ENCODE data around the gene ZNF490.
"Not testable (repeated sequence)": the region's sequence is repeated elsewhere in the genome, so short reads cannot be mapped to it uniquely, and the experiment has no call there.

Gene ZNF490

DNA sequence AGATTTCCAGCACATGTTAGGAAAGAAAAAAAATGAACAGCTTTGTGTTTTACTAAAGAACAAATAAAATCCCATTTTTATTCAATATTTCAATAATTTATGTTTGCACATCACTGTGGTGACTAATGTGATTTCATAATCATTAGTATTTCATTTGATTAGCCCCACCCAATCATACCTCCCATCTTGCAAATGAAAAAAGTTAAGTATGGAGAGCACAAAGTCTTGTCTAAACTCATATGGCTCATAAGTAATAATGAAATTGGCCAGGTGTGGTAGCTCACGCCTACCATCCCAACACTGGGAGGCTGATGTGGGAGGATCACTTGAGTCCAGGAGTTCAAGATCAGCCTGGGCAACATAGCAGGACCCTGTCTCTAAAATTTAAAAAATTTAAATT is 3.8 kb downstream of the ZNF490 start:
- no peak overlapping the region for H3K9ac ChIP-seq (ENCODE audit: low read length)
- H3K4me3 ChIP-seq (ENCODE audit: low read length): no peak overlapping the region
- no peaks in the 10 kb centered on the region for H3K4me1 ChIP-seq (ENCODE audit: control insufficient read depth, insufficient read depth, low read length)
- peaks cover 2% of the 10 kb centered on the region for H3K36me3 ChIP-seq (ENCODE audit: control insufficient read depth, insufficient read depth, low read length)
- H3K27me3 ChIP-seq (ENCODE audit: control insufficient read depth, insufficient read depth, low read length): no peaks in the 10 kb centered on the region
- H3K27ac ChIP-seq (ENCODE audit: low read depth, low read length): no peak overlapping the region

- no peak overlapping the region for H3K4me3 ChIP-seq (ENCODE audit: low read length)
- H3K27ac ChIP-seq (ENCODE audit: low read depth, low read length): no peak overlapping the region
- H3K4me1 ChIP-seq (ENCODE audit: control insufficient read depth, insufficient read depth, low read length): no peaks in the 10 kb centered on the region
- peaks cover 4% of the 10 kb centered on the region for H3K36me3 ChIP-seq (ENCODE audit: control insufficient read depth, insufficient read depth, low read length)
- H3K27me3 ChIP-seq (ENCODE audit: control insufficient read depth, insufficient read depth, low read length): no peaks in the 10 kb centered on the region
- no peak overlapping the region for H3K9ac ChIP-seq (ENCODE audit: low read length)
Observed at GRCh38 chr19:12603714-12604113, 6.9 kb downstream of the ZNF490 start.

- H3K27ac ChIP-seq (ENCODE audit: low read depth, low read length): no peak overlapping the region
- H3K36me3 ChIP-seq (ENCODE audit: control insufficient read depth, insufficient read depth, low read length): peaks cover 5% of the 10 kb centered on the region
- H3K27me3 ChIP-seq (ENCODE audit: control insufficient read depth, insufficient read depth, low read length): no peaks in the 10 kb centered on the region
- H3K9ac ChIP-seq (ENCODE audit: low read length): no peak overlapping the region
- no peaks in the 10 kb centered on the region for H3K4me1 ChIP-seq (ENCODE audit: control insufficient read depth, insufficient read depth, low read length)
- no peak overlapping the region for H3K4me3 ChIP-seq (ENCODE audit: low read length)
Observed at GRCh38 chr19:12597594-12597993, 13.0 kb downstream of the ZNF490 start.

DNA sequence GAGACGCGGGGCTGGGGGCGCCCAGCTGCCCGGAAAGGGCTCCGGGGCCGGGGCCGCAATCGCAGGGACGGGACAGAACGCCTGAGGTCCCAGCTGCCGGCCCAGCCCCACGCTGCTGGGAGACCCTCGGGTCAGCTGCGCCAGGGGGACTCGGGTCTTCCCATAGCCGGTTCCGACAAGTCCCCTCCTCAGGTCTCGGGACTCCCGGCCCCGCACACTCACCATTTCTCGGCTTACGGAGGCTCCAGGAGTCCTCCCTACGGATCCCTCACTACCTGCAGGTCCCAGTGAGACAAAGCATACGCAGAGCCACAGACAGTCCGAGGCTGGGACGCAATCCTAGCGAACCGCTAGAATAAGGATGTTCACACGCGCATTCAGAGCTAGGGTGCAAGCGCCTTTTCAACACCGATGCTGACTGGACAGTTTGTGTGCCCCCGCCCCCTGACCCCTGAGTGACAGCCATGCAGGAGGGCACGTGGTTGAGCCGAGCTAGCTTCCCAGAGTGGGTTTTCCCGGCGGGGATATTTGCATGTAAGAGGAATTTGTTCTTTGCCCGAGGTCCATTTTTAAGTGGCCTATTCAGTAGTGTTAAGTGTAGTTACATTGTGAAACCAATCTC is 13.6 kb downstream of the ZNF490 start:
- no peak overlapping the region for H3K27ac ChIP-seq (ENCODE audit: low read depth, low read length)
- no peaks in the 10 kb centered on the region for H3K27me3 ChIP-seq (ENCODE audit: control insufficient read depth, insufficient read depth, low read length)
- H3K36me3 ChIP-seq (ENCODE audit: control insufficient read depth, insufficient read depth, low read length): peaks cover 5% of the 10 kb centered on the region
- H3K4me3 ChIP-seq (ENCODE audit: low read length): no peak overlapping the region
- no peaks in the 10 kb centered on the region for H3K4me1 ChIP-seq (ENCODE audit: control insufficient read depth, insufficient read depth, low read length)
- no peak overlapping the region for H3K9ac ChIP-seq (ENCODE audit: low read length)

DNA sequence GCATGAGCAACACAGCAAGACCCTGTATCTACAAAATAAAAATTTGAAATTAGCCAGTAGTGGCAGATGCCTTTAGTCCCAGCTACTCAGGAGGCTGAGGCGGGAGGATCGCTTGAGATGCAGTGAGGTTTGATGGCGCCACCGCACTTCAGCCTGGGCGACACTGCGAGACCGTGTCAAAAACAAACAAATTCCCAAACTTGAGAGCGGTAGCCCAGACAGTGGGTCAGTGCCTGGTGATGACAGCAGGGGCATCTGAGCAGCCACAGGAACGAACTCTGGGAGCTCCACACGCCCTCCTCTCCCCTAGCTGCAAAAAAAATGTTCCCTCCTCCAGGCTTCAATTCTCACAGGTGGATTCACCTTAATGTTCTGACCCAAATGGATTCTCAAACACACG is 14.1 kb downstream of the ZNF490 start:
- H3K36me3 ChIP-seq (ENCODE audit: control insufficient read depth, insufficient read depth, low read length): peaks cover 5% of the 10 kb centered on the region
- no peak overlapping the region for H3K9ac ChIP-seq (ENCODE audit: low read length)
- H3K4me3 ChIP-seq (ENCODE audit: low read length): no peak overlapping the region

DNA sequence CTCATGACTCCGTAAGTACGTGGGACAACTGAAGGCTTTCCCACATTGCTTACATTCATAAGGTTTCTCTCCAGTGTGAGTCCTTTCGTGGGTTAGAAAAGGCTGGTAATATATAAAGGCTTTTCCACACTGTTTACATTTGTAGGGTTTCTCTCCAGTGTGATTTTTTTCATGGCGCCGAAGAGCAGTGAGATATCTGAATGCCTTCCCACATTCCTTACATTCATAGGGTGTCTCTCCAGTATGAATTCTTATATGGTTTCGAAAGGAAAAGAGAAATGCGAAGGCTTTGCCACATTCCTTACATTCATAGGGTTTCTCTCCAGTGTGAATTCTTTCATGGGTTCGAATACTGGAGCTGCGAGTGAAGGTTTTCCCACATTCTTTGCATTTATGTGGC is 29.5 kb downstream of the ZNF490 start:
- no peak overlapping the region for H3K27ac ChIP-seq (ENCODE audit: low read depth, low read length)
- H3K4me3 ChIP-seq (ENCODE audit: low read length): no peak overlapping the region
- peaks cover 23% of the 10 kb centered on the region for H3K36me3 ChIP-seq (ENCODE audit: control insufficient read depth, insufficient read depth, low read length)
- H3K27me3 ChIP-seq (ENCODE audit: control insufficient read depth, insufficient read depth, low read length): no peaks in the 10 kb centered on the region
- H3K9ac ChIP-seq (ENCODE audit: low read length): no peak overlapping the region
- H3K4me1 ChIP-seq (ENCODE audit: control insufficient read depth, insufficient read depth, low read length): no peaks in the 10 kb centered on the region

More for the DNA sequence above, 14.1 kb downstream of the ZNF490 start:
- Histone ChIP-seq H3K27me3 (ENCODE audit: control insufficient read depth, insufficient read depth, low read length) (no peaks in the 10 kb centered on the region), H3K4me1 (ENCODE audit: control insufficient read depth, insufficient read depth, low read length) (no peaks in the 10 kb centered on the region), H3K27ac (ENCODE audit: low read depth, low read length) (no peak overlapping the region)

DNA sequence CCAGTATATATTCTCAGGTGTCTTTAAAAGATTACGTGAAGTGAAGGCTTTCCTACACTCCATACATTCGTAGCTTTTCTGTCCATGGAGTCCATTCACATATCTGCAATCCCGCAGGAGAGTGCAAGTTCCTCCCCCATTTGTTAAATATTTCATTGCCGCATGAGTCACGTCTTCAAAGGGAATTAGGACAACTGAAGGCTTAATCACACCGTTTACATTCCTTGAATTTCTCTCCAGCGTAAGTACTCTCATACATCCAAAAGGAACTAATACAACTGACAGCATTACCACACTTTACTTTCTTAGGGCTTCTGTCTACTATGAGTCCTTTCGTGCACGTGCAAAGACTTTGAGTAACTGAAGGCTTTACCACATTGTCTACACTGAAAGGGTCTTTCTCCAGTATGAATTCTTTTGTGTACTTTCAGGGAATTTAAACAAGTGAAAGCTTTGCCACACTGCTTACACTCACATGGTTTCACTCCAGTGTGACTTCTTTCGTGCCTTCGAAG is 30.4 kb downstream of the ZNF490 start:
- no peaks in the 10 kb centered on the region for H3K27me3 ChIP-seq (ENCODE audit: control insufficient read depth, insufficient read depth, low read length)
- peaks cover 23% of the 10 kb centered on the region for H3K36me3 ChIP-seq (ENCODE audit: control insufficient read depth, insufficient read depth, low read length)
- H3K4me3 ChIP-seq (ENCODE audit: low read length): no peak overlapping the region
- no peak overlapping the region for H3K9ac ChIP-seq (ENCODE audit: low read length)
- no peak overlapping the region for H3K27ac ChIP-seq (ENCODE audit: low read depth, low read length)
- no peaks in the 10 kb centered on the region for H3K4me1 ChIP-seq (ENCODE audit: control insufficient read depth, insufficient read depth, low read length)

DNA sequence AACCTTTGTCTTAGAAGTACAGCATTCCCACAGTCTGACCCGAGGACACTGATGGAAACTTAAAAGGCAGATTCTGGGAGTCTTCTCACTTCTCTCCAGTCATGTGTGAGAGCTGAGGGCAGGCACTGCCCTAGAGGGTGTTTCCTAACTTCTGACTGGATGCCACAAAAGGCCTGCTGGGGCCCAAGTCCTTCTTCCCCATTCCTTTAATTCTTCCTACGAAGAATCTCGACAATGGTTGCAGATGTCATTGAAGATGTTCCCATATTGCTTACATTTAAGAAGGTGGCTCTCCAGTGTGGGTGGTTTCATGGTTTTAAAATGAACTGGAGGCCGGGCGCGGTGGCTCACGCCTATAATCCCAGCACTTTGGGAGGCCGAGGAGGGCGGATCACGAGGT is 32.0 kb downstream of the ZNF490 start:
- H3K4me3 ChIP-seq (ENCODE audit: low read length): no peak overlapping the region
- no peaks in the 10 kb centered on the region for H3K4me1 ChIP-seq (ENCODE audit: control insufficient read depth, insufficient read depth, low read length)
- no peak overlapping the region for H3K9ac ChIP-seq (ENCODE audit: low read length)
- no peak overlapping the region for H3K27ac ChIP-seq (ENCODE audit: low read depth, low read length)
- H3K27me3 ChIP-seq (ENCODE audit: control insufficient read depth, insufficient read depth, low read length): no peaks in the 10 kb centered on the region
- H3K36me3 ChIP-seq (ENCODE audit: control insufficient read depth, insufficient read depth, low read length): peaks cover 23% of the 10 kb centered on the region

DNA sequence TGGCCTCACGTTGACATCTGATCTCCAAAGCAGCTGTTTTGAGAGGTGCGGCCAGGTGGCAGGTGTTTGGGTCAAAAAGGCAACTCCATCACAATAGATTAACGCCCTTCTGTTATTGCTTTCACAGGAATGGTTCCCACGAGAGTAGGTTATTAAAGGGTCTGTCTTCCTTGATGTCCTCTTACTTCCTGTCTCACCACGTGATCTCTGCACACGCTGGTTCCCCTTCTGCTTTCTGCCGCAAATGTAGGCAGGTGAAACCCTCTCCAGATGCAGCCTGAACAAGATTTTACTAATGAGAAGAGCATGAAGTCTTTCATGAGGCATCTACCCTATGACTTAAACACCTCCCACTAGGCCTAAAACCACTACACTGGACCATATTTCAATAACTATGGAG is 36.6 kb downstream of the ZNF490 start:
- H3K36me3 ChIP-seq (ENCODE audit: control insufficient read depth, insufficient read depth, low read length): no peaks in the 10 kb centered on the region
- no peak overlapping the region for H3K27ac ChIP-seq (ENCODE audit: low read depth, low read length)
- H3K27me3 ChIP-seq (ENCODE audit: control insufficient read depth, insufficient read depth, low read length): no peaks in the 10 kb centered on the region
- H3K4me1 ChIP-seq (ENCODE audit: control insufficient read depth, insufficient read depth, low read length): no peaks in the 10 kb centered on the region
- no peak overlapping the region for H3K9ac ChIP-seq (ENCODE audit: low read length)
- H3K4me3 ChIP-seq (ENCODE audit: low read length): no peak overlapping the region

- H3K27ac ChIP-seq (ENCODE audit: low read depth, low read length): no peak overlapping the region
- H3K27me3 ChIP-seq (ENCODE audit: control insufficient read depth, insufficient read depth, low read length): no peaks in the 10 kb centered on the region
- no peak overlapping the region for H3K9ac ChIP-seq (ENCODE audit: low read length)
- H3K4me3 ChIP-seq (ENCODE audit: low read length): no peak overlapping the region
- H3K36me3 ChIP-seq (ENCODE audit: control insufficient read depth, insufficient read depth, low read length): no peaks in the 10 kb centered on the region
- no peaks in the 10 kb centered on the region for H3K4me1 ChIP-seq (ENCODE audit: control insufficient read depth, insufficient read depth, low read length)
Observed at GRCh38 chr19:12567951-12568350, 42.7 kb downstream of the ZNF490 start.

DNA sequence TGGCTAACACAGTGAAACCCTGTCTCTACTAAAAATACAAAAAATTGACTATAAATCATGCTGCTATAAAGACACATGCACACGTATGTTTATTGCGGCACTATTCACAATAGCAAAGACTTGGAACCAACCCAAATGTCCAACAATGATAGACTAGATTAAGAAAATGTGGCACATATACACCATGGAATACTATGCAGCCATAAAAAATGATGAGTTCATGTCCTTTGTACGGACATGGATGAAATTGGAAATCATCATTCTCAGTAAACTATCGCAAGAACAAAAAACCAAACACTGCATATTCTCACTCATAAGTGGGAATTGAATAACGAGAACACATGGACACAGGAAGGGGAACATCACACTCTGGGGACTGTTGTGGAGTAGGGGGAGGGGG is 44.2 kb downstream of the ZNF490 start:
- H3K4me1 ChIP-seq (ENCODE audit: control insufficient read depth, insufficient read depth, low read length); H3K27ac ChIP-seq (ENCODE audit: low read depth, low read length); H3K27me3 ChIP-seq (ENCODE audit: control insufficient read depth, insufficient read depth, low read length); H3K9ac ChIP-seq (ENCODE audit: low read length); H3K36me3 ChIP-seq (ENCODE audit: control insufficient read depth, insufficient read depth, low read length); H3K4me3 ChIP-seq (ENCODE audit: low read length): not testable (repeated sequence)

DNA sequence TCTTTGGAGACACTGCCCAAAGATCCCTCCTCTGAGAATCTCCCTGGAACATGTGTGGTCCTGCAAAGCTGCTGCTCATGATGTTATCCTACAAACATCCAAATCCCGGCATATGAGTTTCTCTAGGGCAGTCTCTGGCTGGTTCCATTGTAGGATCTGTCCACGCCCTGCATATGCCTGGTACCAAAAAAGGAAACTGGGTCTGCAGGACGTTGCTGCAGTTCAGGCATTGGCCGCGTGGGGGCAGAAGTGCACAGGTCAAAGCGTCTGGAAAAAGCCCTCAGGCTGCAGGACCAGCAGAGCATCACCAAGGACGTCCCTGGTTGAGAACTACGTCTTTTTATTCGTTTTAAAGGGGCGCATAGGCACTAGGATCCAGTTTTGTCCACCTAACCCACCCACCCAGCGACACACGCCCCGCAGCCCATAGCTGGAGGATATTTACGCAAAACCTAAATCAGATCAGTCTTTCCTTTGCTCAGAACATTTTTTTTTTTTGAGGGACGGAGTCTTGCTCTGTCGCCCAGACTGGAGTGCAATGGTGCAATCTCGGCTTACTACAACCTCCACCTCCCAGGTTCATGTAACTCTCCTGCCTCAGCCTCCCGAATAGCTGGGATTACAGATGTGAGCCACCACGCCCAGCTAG is 46.5 kb downstream of the ZNF490 start:
- H3K9ac ChIP-seq (ENCODE audit: low read length): no peak overlapping the region
- H3K27ac ChIP-seq (ENCODE audit: low read depth, low read length): peak overlapping the region; percentile 76
- H3K4me3 ChIP-seq (ENCODE audit: low read length): no peak overlapping the region
- no peaks in the 10 kb centered on the region for H3K36me3 ChIP-seq (ENCODE audit: control insufficient read depth, insufficient read depth, low read length)
- no peaks in the 10 kb centered on the region for H3K4me1 ChIP-seq (ENCODE audit: control insufficient read depth, insufficient read depth, low read length)
- H3K27me3 ChIP-seq (ENCODE audit: control insufficient read depth, insufficient read depth, low read length): no peaks in the 10 kb centered on the region

GRCh38 chr19:12555456-12555930 is 55.1 kb downstream of the ZNF490 start:
- H3K27ac ChIP-seq (ENCODE audit: low read depth, low read length): no peak overlapping the region
- H3K4me3 ChIP-seq (ENCODE audit: low read length): no peak overlapping the region
- no peaks in the 10 kb centered on the region for H3K27me3 ChIP-seq (ENCODE audit: control insufficient read depth, insufficient read depth, low read length)
- H3K36me3 ChIP-seq (ENCODE audit: control insufficient read depth, insufficient read depth, low read length): no peaks in the 10 kb centered on the region
- no peaks in the 10 kb centered on the region for H3K4me1 ChIP-seq (ENCODE audit: control insufficient read depth, insufficient read depth, low read length)
- H3K9ac ChIP-seq (ENCODE audit: low read length): no peak overlapping the region
